BLaER1 (cell line): ENCODE data around the gene SDCCAG8.
A peak's percentile ranks its signal among the peaks of the same experiment; 100 is the strongest.

ENCODE experiments used
- H3K27ac ChIP-seq: shearing (Covaris generic); formaldehyde crosslinking; 2 replicates; pipeline ENCODE4 v1.8.1; 2022
- H3K27me3 ChIP-seq: shearing (Covaris generic); formaldehyde crosslinking; 2 replicates; pipeline ENCODE4 v1.8.1; 2022
- H3K36me3 ChIP-seq: shearing (Covaris generic); formaldehyde crosslinking; 2 replicates; pipeline ENCODE4 v1.8.1; 2022
- H3K4me1 ChIP-seq: shearing (Covaris generic); formaldehyde crosslinking; 2 replicates; pipeline ENCODE4 v1.8.1; 2022
- H3K4me2 ChIP-seq: shearing (Covaris generic); formaldehyde crosslinking; 2 replicates; pipeline ENCODE4 v1.8.1; 2022
- H3K4me3 ChIP-seq: shearing (Covaris generic); formaldehyde crosslinking; 2 replicates; pipeline ENCODE4 v1.8.1; 2022
- H3K9ac ChIP-seq: shearing (Covaris generic); formaldehyde crosslinking; 2 replicates; pipeline ENCODE4 v1.8.1; 2022
- H3K9me3 ChIP-seq: shearing (Covaris generic); formaldehyde crosslinking; 2 replicates; pipeline ENCODE4 v1.8.1; 2022
- H4K20me1 ChIP-seq: shearing (Covaris generic); formaldehyde crosslinking; 2 replicates; pipeline ENCODE4 v1.8.1; 2022
- Cebpa-rat ChIP-seq: shearing (Covaris generic); IDR thresholded peaks from 2 replicates; pipeline ENCODE4 v1.8.1; 2022

Gene SDCCAG8

DNA sequence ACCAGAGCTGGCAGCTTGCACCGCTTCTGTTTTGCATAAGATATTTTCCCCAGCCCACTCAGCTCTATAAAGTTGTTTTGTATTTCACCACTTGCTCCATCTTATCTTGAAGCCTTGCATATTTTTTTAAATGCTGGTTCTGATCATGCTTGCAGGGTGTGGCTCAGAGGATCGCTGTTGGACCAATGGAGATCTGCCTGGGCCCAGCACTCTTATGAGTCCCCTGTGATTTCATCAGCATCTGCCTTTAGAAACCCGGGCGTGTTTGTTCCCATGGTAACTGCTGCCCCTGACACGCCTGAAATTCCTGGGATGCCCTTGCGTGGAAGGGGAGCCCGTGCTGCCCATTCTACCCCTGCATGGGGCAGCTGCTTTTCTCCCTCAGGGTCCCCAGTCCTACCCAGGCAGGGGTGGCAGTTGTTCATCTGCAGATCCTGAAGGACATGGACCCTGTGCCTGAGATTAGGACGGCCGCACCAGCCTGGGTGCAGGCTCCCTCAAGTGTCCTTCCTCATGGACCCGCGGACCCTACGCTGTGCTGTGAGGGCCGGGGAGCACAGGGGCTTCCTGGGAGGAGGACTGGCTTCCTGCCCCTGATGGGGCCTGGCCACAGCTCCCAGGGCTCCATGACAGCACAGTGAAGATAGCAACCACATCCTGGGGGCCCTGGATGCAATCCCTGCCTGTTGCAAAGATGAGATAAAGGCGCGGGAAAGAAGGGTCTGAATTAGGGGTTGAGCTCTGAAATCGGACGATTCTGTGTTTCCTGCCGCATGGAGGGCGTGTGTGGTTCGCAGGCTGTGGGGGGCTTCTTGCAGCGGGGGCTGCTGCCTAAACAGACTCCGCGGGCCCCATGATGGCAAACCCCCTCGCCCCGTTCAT lies 226.5 kb downstream of the SDCCAG8 start:
- no peak for TF ChIP-seq Cebpa-rat
- Histone ChIP-seq H3K9ac (peak overlapping the region; percentile 78), H4K20me1 (0 out of 2 replicates have a peak, but pooled peaks cover 8% of the 10 kb centered on the region), H3K4me2 (peak overlapping the region; percentile 92), H3K4me1 (peaks cover 20% of the 10 kb centered on the region), H3K9me3 (no peaks in the 10 kb centered on the region), H3K27ac (peak overlapping the region; percentile 64; the same call in 1 of the 2 replicates), H3K4me3 (peak overlapping the region; percentile 68), H3K36me3 (peaks cover 4% of the 10 kb centered on the region; the same call in 1 of the 2 replicates), H3K27me3 (peaks cover 31% of the 10 kb centered on the region)

- H3K4me2 ChIP-seq: peak overlapping the region; percentile 92
- TF ChIP-seq Cebpa-rat: no peak
- peaks cover 20% of the 10 kb centered on the region for H3K4me1 ChIP-seq
- peak overlapping the region; percentile 78 for H3K9ac ChIP-seq
- no peaks in the 10 kb centered on the region for H3K36me3 ChIP-seq
- 0 out of 2 replicates have a peak, but pooled peaks cover 8% of the 10 kb centered on the region for H4K20me1 ChIP-seq
- peak overlapping the region; percentile 64; the same call in 1 of the 2 replicates for H3K27ac ChIP-seq
- H3K27me3 ChIP-seq: peaks cover 31% of the 10 kb centered on the region
- peak overlapping the region; percentile 68 for H3K4me3 ChIP-seq
- H3K9me3 ChIP-seq: no peaks in the 10 kb centered on the region
Observed at GRCh38 chr1:243483071-243483771, 227.4 kb downstream of the SDCCAG8 start.

DNA sequence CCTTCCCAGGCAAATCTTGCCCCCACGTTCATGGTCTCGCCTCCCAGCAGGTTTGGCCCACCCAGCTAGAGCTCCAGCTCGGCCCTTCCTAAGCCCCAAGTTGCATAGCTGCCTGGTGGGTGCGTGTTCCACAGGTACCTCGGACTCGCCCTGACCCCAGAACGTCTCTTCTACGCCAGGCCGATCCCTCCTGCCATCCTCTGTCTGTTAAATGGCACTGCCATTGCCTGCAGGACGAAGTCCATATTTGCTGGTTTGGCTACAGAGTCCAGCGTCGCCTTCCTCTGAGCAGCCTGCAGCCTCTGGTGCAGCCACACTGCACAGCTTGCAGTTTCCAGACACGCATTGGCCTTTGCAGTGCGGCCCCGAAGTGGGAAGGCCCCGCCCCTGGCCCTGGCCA lies 228.1 kb downstream of the SDCCAG8 start:
- Histone ChIP-seq H4K20me1 (0 out of 2 replicates have a peak, but pooled peaks cover 8% of the 10 kb centered on the region), H3K9me3 (no peaks in the 10 kb centered on the region), H3K27me3 (peaks cover 31% of the 10 kb centered on the region), H3K36me3 (no peaks in the 10 kb centered on the region), H3K4me3 (no peak overlapping the region), H3K4me1 (peaks cover 20% of the 10 kb centered on the region), H3K9ac (no peak overlapping the region), H3K27ac (no peak overlapping the region), H3K4me2 (peak overlapping the region; percentile 92; the same call in 1 of the 2 replicates)
- no peak for TF ChIP-seq Cebpa-rat

DNA sequence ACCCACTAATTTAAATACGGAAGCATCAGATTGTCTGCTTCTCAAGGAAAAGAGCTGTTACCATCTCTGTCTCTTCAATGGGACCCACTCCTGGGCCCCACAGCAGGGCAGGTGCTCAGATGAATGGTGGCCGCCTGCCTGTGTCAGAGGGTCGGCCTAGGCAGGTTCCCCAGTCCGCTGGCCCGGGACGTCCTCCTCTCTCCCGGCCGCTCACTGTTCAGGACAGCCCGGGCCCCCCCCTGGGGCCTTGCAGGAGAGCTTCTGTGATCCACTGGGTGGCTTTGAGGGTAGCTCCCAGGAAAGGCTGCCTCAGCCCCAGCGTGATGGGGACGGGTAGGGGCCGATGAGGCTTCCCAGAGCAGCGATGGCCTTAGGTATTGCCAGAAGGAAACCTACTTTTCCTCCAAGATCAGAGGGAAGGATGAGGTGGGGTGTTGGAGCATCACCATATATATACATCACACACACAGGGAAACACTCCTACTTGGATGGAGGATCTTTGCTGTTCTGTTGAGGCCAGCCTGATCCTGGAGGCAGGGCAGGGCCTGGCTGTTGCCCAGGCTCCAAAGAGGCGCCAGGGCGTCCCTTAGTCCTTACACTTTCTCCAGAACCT lies 231.3 kb downstream of the SDCCAG8 start:
- Histone ChIP-seq H3K36me3 (peaks cover 7% of the 10 kb centered on the region; the same call in 1 of the 2 replicates), H3K9ac (no peak overlapping the region), H3K27me3 (peaks cover 21% of the 10 kb centered on the region), H3K4me1 (peaks cover 22% of the 10 kb centered on the region), H3K9me3 (peaks cover 8% of the 10 kb centered on the region), H3K4me3 (no peak overlapping the region), H3K4me2 (no peak overlapping the region), H4K20me1 (0 out of 2 replicates have a peak, but pooled peaks cover 7% of the 10 kb centered on the region), H3K27ac (no peak overlapping the region)
- no peak for TF ChIP-seq Cebpa-rat

DNA sequence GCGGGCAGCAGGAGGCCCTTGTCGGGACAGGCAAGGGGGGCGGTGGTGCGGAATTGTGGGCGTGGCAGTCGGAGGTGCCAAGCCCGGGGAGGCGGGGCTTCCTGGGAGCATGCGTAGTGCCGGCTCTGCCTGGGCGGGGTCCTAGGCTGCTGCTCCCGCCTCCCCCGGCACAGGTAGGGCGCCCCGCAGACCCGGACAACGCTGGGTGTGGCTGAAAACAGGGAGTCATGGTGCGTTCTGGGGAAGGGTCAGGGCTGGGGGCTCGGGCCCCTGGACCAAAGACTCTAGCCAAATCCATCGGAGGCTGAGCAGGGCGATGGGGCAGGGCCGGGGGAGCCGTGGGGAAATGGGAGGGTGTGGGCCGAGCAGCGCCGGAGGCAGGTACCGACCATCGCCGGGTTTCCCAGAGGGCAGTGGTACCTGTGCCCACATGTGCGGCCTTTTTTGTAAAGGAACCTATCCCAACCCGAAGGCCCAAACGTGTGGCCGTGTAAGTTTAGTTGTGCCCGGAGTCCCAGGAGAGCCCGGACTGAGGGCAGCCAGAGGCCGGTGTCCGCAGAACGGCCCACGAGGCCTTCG lies 231.9 kb downstream of the SDCCAG8 start:
- peaks cover 19% of the 10 kb centered on the region for H3K4me1 ChIP-seq
- H3K4me2 ChIP-seq: no peak overlapping the region
- no peak overlapping the region for H3K9ac ChIP-seq
- no peak overlapping the region for H3K4me3 ChIP-seq
- H3K9me3 ChIP-seq: peaks cover 10% of the 10 kb centered on the region
- H3K36me3 ChIP-seq: peaks cover 7% of the 10 kb centered on the region; the same call in 1 of the 2 replicates
- H4K20me1 ChIP-seq: 0 out of 2 replicates have a peak, but pooled peaks cover 1% of the 10 kb centered on the region
- no peak overlapping the region for H3K27ac ChIP-seq
- TF ChIP-seq Cebpa-rat: no peak
- H3K27me3 ChIP-seq: peaks cover 15% of the 10 kb centered on the region

DNA sequence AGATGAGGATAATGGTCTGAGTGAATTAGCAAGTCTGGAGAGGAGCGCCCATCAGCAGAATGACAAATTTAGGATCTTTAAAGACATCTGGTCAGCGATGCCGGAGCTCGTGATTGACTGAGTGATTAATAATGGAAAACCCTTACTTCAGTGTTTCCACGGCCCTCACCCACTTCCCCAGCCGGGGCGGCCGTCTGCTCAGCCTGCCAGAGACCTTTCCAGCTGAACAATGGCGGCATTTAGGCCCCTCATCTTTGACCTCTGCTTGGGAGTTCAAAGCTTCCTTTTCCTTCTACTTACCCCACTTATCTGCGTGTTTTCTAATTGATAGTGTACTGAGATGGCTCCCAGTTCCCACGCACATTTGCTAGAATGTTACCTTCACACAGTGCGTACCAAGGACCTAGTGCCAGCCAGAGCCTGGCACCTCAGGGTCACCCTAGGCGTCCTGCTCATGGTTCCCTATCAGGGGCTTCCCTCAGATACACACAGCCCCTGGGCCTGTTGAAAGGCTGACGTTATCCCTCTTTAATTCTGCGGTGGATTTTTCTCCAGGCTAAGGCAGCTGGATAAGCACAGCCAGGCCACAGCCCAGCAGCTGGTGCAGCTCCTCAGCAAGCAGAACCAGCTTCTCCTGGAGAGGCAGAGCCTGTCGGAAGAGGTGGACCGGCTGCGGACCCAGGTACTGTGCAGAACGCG lies 232.8 kb downstream of the SDCCAG8 start:
- Histone ChIP-seq H3K4me2 (no peak overlapping the region), H3K9me3 (peaks cover 10% of the 10 kb centered on the region), H3K4me1 (peaks cover 22% of the 10 kb centered on the region), H3K4me3 (no peak overlapping the region), H3K9ac (no peak overlapping the region), H3K27ac (no peak overlapping the region), H3K36me3 (peaks cover 7% of the 10 kb centered on the region; the same call in 1 of the 2 replicates), H4K20me1 (no peaks in the 10 kb centered on the region), H3K27me3 (peaks cover 6% of the 10 kb centered on the region)
- TF ChIP-seq Cebpa-rat: no peak

GRCh38 chr1:243489158-243489527 lies 233.3 kb downstream of the SDCCAG8 start:
- H3K4me2 ChIP-seq: no peak overlapping the region
- H3K9ac ChIP-seq: no peak overlapping the region

GRCh38 chr1:243489681-243490546 lies 234.1 kb downstream of the SDCCAG8 start:
- Histone ChIP-seq H4K20me1 (no peaks in the 10 kb centered on the region), H3K4me1 (peaks cover 35% of the 10 kb centered on the region), H3K4me3 (no peak overlapping the region), H3K36me3 (peaks cover 7% of the 10 kb centered on the region; the same call in 1 of the 2 replicates), H3K9me3 (peaks cover 10% of the 10 kb centered on the region), H3K4me2 (peak overlapping the region; percentile 13), H3K9ac (no peak overlapping the region), H3K27ac (no peak overlapping the region), H3K27me3 (no peaks in the 10 kb centered on the region)
- no peak for TF ChIP-seq Cebpa-rat

More at GRCh38 chr1:243489158-243489527, 233.3 kb downstream of the SDCCAG8 start:
- peaks cover 10% of the 10 kb centered on the region for H3K9me3 ChIP-seq
- 0 out of 2 replicates have a peak, but pooled peaks cover under 1% of the 10 kb centered on the region for H3K27me3 ChIP-seq
- no peak overlapping the region for H3K27ac ChIP-seq
- H3K36me3 ChIP-seq: peaks cover 7% of the 10 kb centered on the region; the same call in 1 of the 2 replicates
- H3K4me3 ChIP-seq: no peak overlapping the region
- TF ChIP-seq Cebpa-rat: no peak
- H3K4me1 ChIP-seq: peaks cover 27% of the 10 kb centered on the region
- no peaks in the 10 kb centered on the region for H4K20me1 ChIP-seq
